Ishikawa (cell line): Measurements from ENCODE around the gene SGK2.

Source experiments
- CEBPB ChIP-seq: IDR thresholded peaks from 2 replicates; pipeline ENCODE4 v1.6.1; 2012
- CREB1 ChIP-seq: IDR thresholded peaks from 2 replicates; pipeline ENCODE4 v1.6.1; 2012; ENCODE audit warnings: low read depth
- EGR1 ChIP-seq: IDR thresholded peaks from 2 replicates; pipeline ENCODE4 v1.6.1; 2012
- EP300 ChIP-seq: IDR thresholded peaks from 2 replicates; pipeline ENCODE4 v1.6.1; 2012; ENCODE audit warnings: borderline replicate concordance
- FOXM1 ChIP-seq: IDR thresholded peaks from 2 replicates; pipeline ENCODE4 v1.6.1; 2012; ENCODE audit warnings: low read depth, borderline replicate concordance
- MAX ChIP-seq: IDR thresholded peaks from 2 replicates; pipeline ENCODE4 v1.6.1; 2012
- NFIC ChIP-seq: IDR thresholded peaks from 2 replicates; pipeline ENCODE4 v1.6.1; 2012
- RAD21 ChIP-seq: IDR thresholded peaks from 2 replicates; pipeline ENCODE4 v1.6.1; 2012; ENCODE audit warnings: low read depth
- REST ChIP-seq: IDR thresholded peaks from 2 replicates; pipeline ENCODE4 v1.6.1; 2012; ENCODE audit warnings: low read depth, mild to moderate bottlenecking
- TAF1 ChIP-seq: IDR thresholded peaks from 2 replicates; pipeline ENCODE4 v1.6.1; 2012; ENCODE audit warnings: low read depth, mild to moderate bottlenecking
- TCF12 ChIP-seq: IDR thresholded peaks from 2 replicates; pipeline ENCODE4 v1.6.1; 2012; ENCODE audit warnings: low read depth
- TEAD4 ChIP-seq: IDR thresholded peaks from 2 replicates; pipeline ENCODE4 v1.6.1; 2012
- USF1 ChIP-seq: IDR thresholded peaks from 2 replicates; pipeline ENCODE4 v1.6.1; 2012
- YY1 ChIP-seq: IDR thresholded peaks from 2 replicates; pipeline ENCODE4 v1.6.1; 2012; ENCODE audit warnings: low read depth
- ZBTB7A ChIP-seq: IDR thresholded peaks from 2 replicates; pipeline ENCODE4 v1.6.1; 2012; ENCODE audit warnings: low read depth

The SGK2 gene

GRCh38 chr20:43525021-43525420 lies 33.8 kb upstream of the SGK2 start:
- no peak for TF ChIP-seq RAD21

- TF ChIP-seq YY1 (no peak), USF1 (no peak), FOXM1 (no peak), RAD21 (no peak), NFIC (no peak), TCF12 (no peak), EGR1 (no peak), MAX (no peak)
Measured at GRCh38 chr20:43528258-43528875, 30.5 kb upstream of the SGK2 start.

- TF ChIP-seq TCF12 (no peak), FOXM1 (no peak), ZBTB7A (no peak), MAX (no peak), CEBPB (no peak)
Measured at GRCh38 chr20:43529051-43529450, 29.8 kb upstream of the SGK2 start.

GRCh38 chr20:43529457-43530153 lies 29.2 kb upstream of the SGK2 start:
- TF ChIP-seq ZBTB7A (no peak), TCF12 (no peak), MAX (no peak), REST (no peak), CEBPB (no peak), USF1 (no peak), EP300 (no peak), FOXM1 (no peak), TEAD4 (no peak), TAF1 (no peak), EGR1 (no peak), YY1 (no peak), NFIC (no peak), CREB1 (no peak), RAD21 (no peak)

GRCh38 chr20:43530321-43531090 lies 28.3 kb upstream of the SGK2 start:
- no peak for TF ChIP-seq TAF1
- TF ChIP-seq YY1 = no peak
- no peak for TF ChIP-seq REST

GRCh38 chr20:43531091-43531443 lies 27.8 kb upstream of the SGK2 start:
- TF ChIP-seq RAD21 (no peak), NFIC (no peak), TAF1 (no peak)
